Testis (tissue), 2 donors: Measurements from ENCODE around the gene DAB1.

Source experiments
- POLR2A ChIP-seq: fragments of 450-650 bp; IDR thresholded peaks from one replicate; pipeline ENCODE4 v1.6.1; 2017; ENCODE audit warnings: antibody characterized with exemption, mild to moderate bottlenecking, moderate library complexity
- TF ChIP-seq, protein P1 (sequence below), 3 experiments: fragments of 450-650 bp in 2 of 3; fragments of 200-600 bp in 1 of 3; sonication (generic) in 1 of 3; IDR thresholded peaks; one replicate each; pipeline ENCODE4 v1.5.1; 2016 to 2019; ENCODE audit warnings: antibody characterized with exemption in 3 of 3, mild to moderate bottlenecking in 2 of 3, moderate library complexity in 1 of 3

DNA sequence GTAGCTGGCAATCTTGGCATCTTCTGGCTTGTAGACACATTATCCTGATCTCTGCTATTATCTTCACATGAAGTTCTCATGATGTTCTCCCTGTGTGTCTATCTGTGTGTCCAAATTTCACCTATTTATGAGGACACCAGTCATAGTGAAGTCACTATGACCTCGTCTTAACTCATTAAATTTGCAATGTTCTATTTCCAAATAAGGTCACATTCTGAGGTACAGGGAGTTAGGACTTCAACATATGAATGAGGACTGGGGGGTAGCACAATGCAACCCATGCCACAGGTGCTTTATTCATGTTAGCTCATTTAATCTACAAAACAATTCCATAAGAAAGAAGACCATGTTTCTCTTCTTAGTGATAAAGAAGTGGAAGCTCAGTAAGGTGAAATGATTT lies 251.8 kb downstream of the DAB1 start:
- TF ChIP-seq, protein P1, sequence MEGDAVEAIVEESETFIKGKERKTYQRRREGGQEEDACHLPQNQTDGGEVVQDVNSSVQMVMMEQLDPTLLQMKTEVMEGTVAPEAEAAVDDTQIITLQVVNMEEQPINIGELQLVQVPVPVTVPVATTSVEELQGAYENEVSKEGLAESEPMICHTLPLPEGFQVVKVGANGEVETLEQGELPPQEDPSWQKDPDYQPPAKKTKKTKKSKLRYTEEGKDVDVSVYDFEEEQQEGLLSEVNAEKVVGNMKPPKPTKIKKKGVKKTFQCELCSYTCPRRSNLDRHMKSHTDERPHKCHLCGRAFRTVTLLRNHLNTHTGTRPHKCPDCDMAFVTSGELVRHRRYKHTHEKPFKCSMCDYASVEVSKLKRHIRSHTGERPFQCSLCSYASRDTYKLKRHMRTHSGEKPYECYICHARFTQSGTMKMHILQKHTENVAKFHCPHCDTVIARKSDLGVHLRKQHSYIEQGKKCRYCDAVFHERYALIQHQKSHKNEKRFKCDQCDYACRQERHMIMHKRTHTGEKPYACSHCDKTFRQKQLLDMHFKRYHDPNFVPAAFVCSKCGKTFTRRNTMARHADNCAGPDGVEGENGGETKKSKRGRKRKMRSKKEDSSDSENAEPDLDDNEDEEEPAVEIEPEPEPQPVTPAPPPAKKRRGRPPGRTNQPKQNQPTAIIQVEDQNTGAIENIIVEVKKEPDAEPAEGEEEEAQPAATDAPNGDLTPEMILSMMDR (IDR thresholded peaks at IDR 0.05): no peak
- no peak for TF ChIP-seq POLR2A
